T-helper 1 cell (primary cell): Measurements from ENCODE around the gene ASL.
A peak's percentile ranks its signal among the peaks of the same experiment; 100 is the strongest.
"Not testable (repeated sequence)": the region's sequence is repeated elsewhere in the genome, so short reads cannot be mapped to it uniquely, and the experiment has no call there.

Experiments
- DNase-seq, 5 donors: peaks; one replicate each; pipeline ENCODE4 v3.0.0-alpha.2; 2012 to 2020
- total RNA-seq, 4 donors: gene quantifications; one replicate each; lab custom pipeline; 2026; lab: John Stamatoyannopoulos, UW

Gene ASL
- total RNA-seq = 11.6 to 12.6 (median 12.0) reads per million in 4 donors

GRCh38 chr7:66075590-66076461 is at the start of gene ASL:
TSS of gene ASL (plus strand) at chr7:66075819. CDS start at chr7:66076082, 263 bp downstream.
- DNase-seq = peak; percentile 75 to 92 (median 82)

- DNase-seq = not testable (repeated sequence)
These were observed 47.3 kb upstream of the ASL start for GRCh38 chr7:66028342-66028741.

- no peak for DNase-seq
These were observed 41.9 kb upstream of the ASL start for GRCh38 chr7:66033471-66034385.

- DNase-seq = not testable (repeated sequence)
These were observed 41.1 kb upstream of the ASL start for GRCh38 chr7:66034436-66035010.

- no peak for DNase-seq
These were observed 39.2 kb upstream of the ASL start for GRCh38 chr7:66036382-66036781.

- DNase-seq = no peak
These were observed 38.8 kb upstream of the ASL start for GRCh38 chr7:66036788-66037187.

- DNase-seq = no peak
These were observed 36.4 kb upstream of the ASL start for GRCh38 chr7:66039094-66039670.

- DNase-seq = peak in 3 of 5 donors; percentile 7 to 14 (median 8)
These were observed 31.7 kb upstream of the ASL start for GRCh38 chr7:66043681-66044497.

- not testable (repeated sequence) for DNase-seq
These were observed 31.1 kb upstream of the ASL start for GRCh38 chr7:66044498-66044854.

- DNase-seq = no peak
These were observed 28.2 kb upstream of the ASL start for GRCh38 chr7:66047426-66047825.

- DNase-seq = not testable (repeated sequence)
These were observed 25.7 kb upstream of the ASL start for GRCh38 chr7:66049886-66050285.

GRCh38 chr7:66050337-66050957 is 25.2 kb upstream of the ASL start:
- no peak for DNase-seq

GRCh38 chr7:66050990-66051448 is 24.6 kb upstream of the ASL start:
- DNase-seq = no peak

GRCh38 chr7:66052447-66052846 is 23.2 kb upstream of the ASL start:
- DNase-seq = no peak

GRCh38 chr7:66054063-66054462 is 21.6 kb upstream of the ASL start:
- no peak for DNase-seq

- no peak for DNase-seq
These were observed 20.2 kb upstream of the ASL start for GRCh38 chr7:66055321-66055956.

- DNase-seq = no peak
These were observed 14.8 kb upstream of the ASL start for GRCh38 chr7:66060796-66061195.

- DNase-seq = no peak
These were observed 5.9 kb upstream of the ASL start for GRCh38 chr7:66069732-66070131.

GRCh38 chr7:66070222-66070621 is 5.4 kb upstream of the ASL start:
- no peak for DNase-seq

GRCh38 chr7:66072208-66072607 is 3.4 kb upstream of the ASL start:
- not testable (repeated sequence) for DNase-seq
